Body of pancreas (tissue), 4 donors: Measurements from ENCODE around the gene ZBTB38.

Experiments used
- POLR2A ChIP-seq, 3 donors: fragments of 450-650 bp; IDR thresholded peaks; one replicate each; pipeline ENCODE4 v1.6.1; 2016; ENCODE audit warnings: antibody characterized with exemption in 3 of 3, mild to moderate bottlenecking in 2 of 3
- TF ChIP-seq, protein P1 (sequence below), 7 experiments: fragments of 450-650 bp in 4 of 7; fragments of 200-600 bp in 3 of 7; sonication (generic) in 3 of 7; IDR thresholded peaks; one replicate each; pipeline ENCODE4 v1.5.1; 2016 to 2019; ENCODE audit warnings: antibody characterized with exemption in 7 of 7

DNA sequence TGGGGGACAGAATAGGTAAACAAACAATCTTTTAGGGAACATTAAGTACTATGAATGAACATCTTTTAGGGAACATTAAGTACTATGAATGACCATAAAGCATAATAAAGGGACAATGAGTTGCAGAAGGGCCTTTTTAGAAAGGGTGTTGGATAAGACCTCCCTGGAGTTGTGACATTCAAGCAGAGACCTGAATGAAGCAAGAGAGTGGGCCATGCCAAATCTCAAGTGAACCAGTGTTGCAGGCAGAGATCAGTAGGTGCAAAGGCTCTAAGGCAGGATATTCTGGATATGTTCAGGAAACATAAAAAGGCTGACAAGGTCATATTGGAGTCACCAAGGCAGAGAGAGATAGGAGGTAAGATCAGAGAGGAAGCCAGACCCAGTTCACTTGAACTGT is 29.4 kb upstream of the ZBTB38 start:
- TF ChIP-seq, protein P1, sequence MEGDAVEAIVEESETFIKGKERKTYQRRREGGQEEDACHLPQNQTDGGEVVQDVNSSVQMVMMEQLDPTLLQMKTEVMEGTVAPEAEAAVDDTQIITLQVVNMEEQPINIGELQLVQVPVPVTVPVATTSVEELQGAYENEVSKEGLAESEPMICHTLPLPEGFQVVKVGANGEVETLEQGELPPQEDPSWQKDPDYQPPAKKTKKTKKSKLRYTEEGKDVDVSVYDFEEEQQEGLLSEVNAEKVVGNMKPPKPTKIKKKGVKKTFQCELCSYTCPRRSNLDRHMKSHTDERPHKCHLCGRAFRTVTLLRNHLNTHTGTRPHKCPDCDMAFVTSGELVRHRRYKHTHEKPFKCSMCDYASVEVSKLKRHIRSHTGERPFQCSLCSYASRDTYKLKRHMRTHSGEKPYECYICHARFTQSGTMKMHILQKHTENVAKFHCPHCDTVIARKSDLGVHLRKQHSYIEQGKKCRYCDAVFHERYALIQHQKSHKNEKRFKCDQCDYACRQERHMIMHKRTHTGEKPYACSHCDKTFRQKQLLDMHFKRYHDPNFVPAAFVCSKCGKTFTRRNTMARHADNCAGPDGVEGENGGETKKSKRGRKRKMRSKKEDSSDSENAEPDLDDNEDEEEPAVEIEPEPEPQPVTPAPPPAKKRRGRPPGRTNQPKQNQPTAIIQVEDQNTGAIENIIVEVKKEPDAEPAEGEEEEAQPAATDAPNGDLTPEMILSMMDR (IDR thresholded peaks at IDR 0.05) = no peak
- no peak for TF ChIP-seq POLR2A (IDR thresholded peaks at IDR 0.05)
